ENCODE measurements around the gene REEP1. TPM values are rescaled to one million over a fixed set of nuclear protein-coding genes. Genes with fewer than 3 reads are reported as not detected.

Gene REEP1
- total RNA-seq, 1 experiment from 2014 or later, result 0.23 TPM

- Histone ChIP-seq H3K4me3 (ENCODE audit: low read depth in 2 of 2, low read length in 2 of 2) (no peak overlapping the region), H3K27ac (ENCODE audit: low read length) (no peak overlapping the region), H3K9me3 (ENCODE audit: control insufficient read depth, insufficient read depth, low read depth, low read length) (no peaks in the 10 kb centered on the region), H3K36me3 (ENCODE audit: control insufficient read depth, insufficient read depth, low read length) (no peaks in the 10 kb centered on the region), H3K27me3 (ENCODE audit: control insufficient read depth, insufficient read depth, low read length) (peaks cover 13% of the 10 kb centered on the region), H3K4me1 (ENCODE audit: control insufficient read depth, insufficient read depth, low read length) (no peaks in the 10 kb centered on the region)
- no TSS peak for BruUV-seq (replicated peaks)
- POLR2A ChIA-PET, result no interaction called here
- ATAC-seq, result no peak
- intact Hi-C loops (cut with micrococcal nuclease; ENCODE audit: unreplicated experiment), result no loop called here
- TF ChIP-seq, protein P1, sequence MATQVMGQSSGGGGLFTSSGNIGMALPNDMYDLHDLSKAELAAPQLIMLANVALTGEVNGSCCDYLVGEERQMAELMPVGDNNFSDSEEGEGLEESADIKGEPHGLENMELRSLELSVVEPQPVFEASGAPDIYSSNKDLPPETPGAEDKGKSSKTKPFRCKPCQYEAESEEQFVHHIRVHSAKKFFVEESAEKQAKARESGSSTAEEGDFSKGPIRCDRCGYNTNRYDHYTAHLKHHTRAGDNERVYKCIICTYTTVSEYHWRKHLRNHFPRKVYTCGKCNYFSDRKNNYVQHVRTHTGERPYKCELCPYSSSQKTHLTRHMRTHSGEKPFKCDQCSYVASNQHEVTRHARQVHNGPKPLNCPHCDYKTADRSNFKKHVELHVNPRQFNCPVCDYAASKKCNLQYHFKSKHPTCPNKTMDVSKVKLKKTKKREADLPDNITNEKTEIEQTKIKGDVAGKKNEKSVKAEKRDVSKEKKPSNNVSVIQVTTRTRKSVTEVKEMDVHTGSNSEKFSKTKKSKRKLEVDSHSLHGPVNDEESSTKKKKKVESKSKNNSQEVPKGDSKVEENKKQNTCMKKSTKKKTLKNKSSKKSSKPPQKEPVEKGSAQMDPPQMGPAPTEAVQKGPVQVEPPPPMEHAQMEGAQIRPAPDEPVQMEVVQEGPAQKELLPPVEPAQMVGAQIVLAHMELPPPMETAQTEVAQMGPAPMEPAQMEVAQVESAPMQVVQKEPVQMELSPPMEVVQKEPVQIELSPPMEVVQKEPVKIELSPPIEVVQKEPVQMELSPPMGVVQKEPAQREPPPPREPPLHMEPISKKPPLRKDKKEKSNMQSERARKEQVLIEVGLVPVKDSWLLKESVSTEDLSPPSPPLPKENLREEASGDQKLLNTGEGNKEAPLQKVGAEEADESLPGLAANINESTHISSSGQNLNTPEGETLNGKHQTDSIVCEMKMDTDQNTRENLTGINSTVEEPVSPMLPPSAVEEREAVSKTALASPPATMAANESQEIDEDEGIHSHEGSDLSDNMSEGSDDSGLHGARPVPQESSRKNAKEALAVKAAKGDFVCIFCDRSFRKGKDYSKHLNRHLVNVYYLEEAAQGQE (IDR thresholded peaks at IDR 0.05; ENCODE audit: insufficient read depth in 1 of 2, low read depth in 2 of 2, low read length in 1 of 2), result no peak
- no peak for TF ChIP-seq TCF7L2 (IDR thresholded peaks at IDR 0.05; ENCODE audit: low read depth, low read length)
- in situ Hi-C loops (cut with HindIII; ENCODE audit: low pct_unique_long_range_greater_than_20kb, low sequenced_read_pairs), result no loop called here
- no peak for DNase-seq (ENCODE audit: low read depth, low spot score)
- CTCF ChIA-PET, result no interaction called here
Measured at GRCh38 chr2:86315084-86315483, 22.3 kb downstream of the REEP1 start.

DNA sequence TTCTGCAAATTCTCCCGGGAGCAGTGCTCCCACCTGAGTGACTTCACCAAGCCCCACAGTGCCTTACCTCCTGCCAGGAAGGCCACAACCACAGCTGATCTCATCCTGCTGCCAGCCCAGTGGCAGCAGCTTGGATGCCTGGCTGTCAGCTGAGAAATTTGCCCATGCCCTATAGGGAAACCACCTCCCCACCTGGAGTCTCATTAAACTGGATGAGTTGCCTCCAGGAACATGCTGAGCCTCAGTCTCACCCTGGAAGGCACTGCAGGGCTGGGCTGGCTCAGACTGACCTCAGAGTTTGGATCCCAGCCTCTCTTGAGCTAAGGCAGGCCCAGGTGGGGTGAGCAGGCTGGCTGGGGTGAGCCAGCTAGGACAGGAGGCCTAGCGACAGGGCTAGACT lies 23.3 kb downstream of the REEP1 start:
- Histone ChIP-seq H3K27me3 (ENCODE audit: control insufficient read depth, insufficient read depth, low read length) (peaks cover 13% of the 10 kb centered on the region), H3K9me3 (ENCODE audit: control insufficient read depth, insufficient read depth, low read depth, low read length) (no peaks in the 10 kb centered on the region), H3K36me3 (ENCODE audit: control insufficient read depth, insufficient read depth, low read length) (no peaks in the 10 kb centered on the region), H3K27ac (ENCODE audit: low read length) (no peak overlapping the region), H3K4me3 (ENCODE audit: low read depth in 2 of 2, low read length in 2 of 2) (no peak overlapping the region), H3K4me1 (ENCODE audit: control insufficient read depth, insufficient read depth, low read length) (no peaks in the 10 kb centered on the region)
- CTCF ChIA-PET, result no interaction called here
- no TSS peak for BruUV-seq (replicated peaks)
- POLR2A ChIA-PET, result no interaction called here
- intact Hi-C loops (cut with micrococcal nuclease; ENCODE audit: unreplicated experiment), result no loop called here
- DNase-seq (ENCODE audit: low read depth, low spot score) (no peak), ATAC-seq (no peak)
- TF ChIP-seq, protein P1 (IDR thresholded peaks at IDR 0.05; ENCODE audit: insufficient read depth in 1 of 2, low read depth in 2 of 2, low read length in 1 of 2), result no peak
- TF ChIP-seq, protein P2, sequence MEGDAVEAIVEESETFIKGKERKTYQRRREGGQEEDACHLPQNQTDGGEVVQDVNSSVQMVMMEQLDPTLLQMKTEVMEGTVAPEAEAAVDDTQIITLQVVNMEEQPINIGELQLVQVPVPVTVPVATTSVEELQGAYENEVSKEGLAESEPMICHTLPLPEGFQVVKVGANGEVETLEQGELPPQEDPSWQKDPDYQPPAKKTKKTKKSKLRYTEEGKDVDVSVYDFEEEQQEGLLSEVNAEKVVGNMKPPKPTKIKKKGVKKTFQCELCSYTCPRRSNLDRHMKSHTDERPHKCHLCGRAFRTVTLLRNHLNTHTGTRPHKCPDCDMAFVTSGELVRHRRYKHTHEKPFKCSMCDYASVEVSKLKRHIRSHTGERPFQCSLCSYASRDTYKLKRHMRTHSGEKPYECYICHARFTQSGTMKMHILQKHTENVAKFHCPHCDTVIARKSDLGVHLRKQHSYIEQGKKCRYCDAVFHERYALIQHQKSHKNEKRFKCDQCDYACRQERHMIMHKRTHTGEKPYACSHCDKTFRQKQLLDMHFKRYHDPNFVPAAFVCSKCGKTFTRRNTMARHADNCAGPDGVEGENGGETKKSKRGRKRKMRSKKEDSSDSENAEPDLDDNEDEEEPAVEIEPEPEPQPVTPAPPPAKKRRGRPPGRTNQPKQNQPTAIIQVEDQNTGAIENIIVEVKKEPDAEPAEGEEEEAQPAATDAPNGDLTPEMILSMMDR (IDR thresholded peaks at IDR 0.05), result no peak
- in situ Hi-C loops (cut with HindIII; ENCODE audit: low pct_unique_long_range_greater_than_20kb, low sequenced_read_pairs), result no loop called here

- H3K27ac ChIP-seq (ENCODE audit: low read length), result no peak overlapping the region
- H3K9me3 ChIP-seq (ENCODE audit: control insufficient read depth, insufficient read depth, low read depth, low read length), result no peaks in the 10 kb centered on the region
- DNase-seq (ENCODE audit: low read depth, low spot score), result no peak
- no peak overlapping the region for H3K4me3 ChIP-seq (ENCODE audit: low read depth in 2 of 2, low read length in 2 of 2)
- no peak for TF ChIP-seq POLR2AphosphoS5 (IDR thresholded peaks at IDR 0.05; ENCODE audit: low read depth, low read length)
- TF ChIP-seq, protein P2 (IDR thresholded peaks at IDR 0.05), result no peak
- TF ChIP-seq, protein P1 (IDR thresholded peaks at IDR 0.05; ENCODE audit: insufficient read depth in 1 of 2, low read depth in 2 of 2, low read length in 1 of 2), result no peak
- TF ChIP-seq SIN3A (IDR thresholded peaks at IDR 0.05; ENCODE audit: borderline replicate concordance, insufficient read depth, low read depth, low read length), result no peak
- TF ChIP-seq TCF7L2 (IDR thresholded peaks at IDR 0.05; ENCODE audit: low read depth, low read length), result no peak
- H3K4me1 ChIP-seq (ENCODE audit: control insufficient read depth, insufficient read depth, low read length), result no peaks in the 10 kb centered on the region
- H3K27me3 ChIP-seq (ENCODE audit: control insufficient read depth, insufficient read depth, low read length), result peaks cover 10% of the 10 kb centered on the region
- H3K36me3 ChIP-seq (ENCODE audit: control insufficient read depth, insufficient read depth, low read length), result no peaks in the 10 kb centered on the region
- ChIA-PET POLR2A (no interaction called here), CTCF (no interaction called here)
- intact Hi-C loops (cut with micrococcal nuclease; ENCODE audit: unreplicated experiment), result no loop called here
- ATAC-seq, result no peak
- no TSS peak for BruUV-seq (replicated peaks)
- in situ Hi-C loops (cut with HindIII; ENCODE audit: low pct_unique_long_range_greater_than_20kb, low sequenced_read_pairs), result no loop called here
Measured at GRCh38 chr2:86313341-86313740, 24.1 kb downstream of the REEP1 start.

Measured in Panc1 (cell line).